Stimulated activated naive CD4-positive, alpha-beta T cell (primary cell): ENCODE results near the gene SIGMAR1.
"Not testable (repeated sequence)": the region's sequence is repeated elsewhere in the genome, so short reads cannot be mapped to it uniquely, and the experiment has no call there.

Experiments used
- DNase-seq, 6 experiments: peaks; one replicate each; lab custom pipeline; 2025; lab: John Stamatoyannopoulos, UW

Gene SIGMAR1

GRCh38 chr9:34654323-34655051, 16.9 kb upstream of the SIGMAR1 start:
- no peak for DNase-seq

- DNase-seq, result no peak
Observed at GRCh38 chr9:34653151-34654072, 15.8 kb upstream of the SIGMAR1 start.

GRCh38 chr9:34652602-34653000, 15.0 kb upstream of the SIGMAR1 start:
- no peak for DNase-seq

GRCh38 chr9:34651876-34652601, 14.5 kb upstream of the SIGMAR1 start, which contains the start of gene IL11RA:
IL11RA (plus strand) TSS chr9:34652185; CDS start chr9:34655218, 3,033 bp downstream.
- DNase-seq, result peak in 1 of 6 experiments; percentile 8

- no peak for DNase-seq
Observed at GRCh38 chr9:34651321-34651720, 13.7 kb upstream of the SIGMAR1 start.

DNA sequence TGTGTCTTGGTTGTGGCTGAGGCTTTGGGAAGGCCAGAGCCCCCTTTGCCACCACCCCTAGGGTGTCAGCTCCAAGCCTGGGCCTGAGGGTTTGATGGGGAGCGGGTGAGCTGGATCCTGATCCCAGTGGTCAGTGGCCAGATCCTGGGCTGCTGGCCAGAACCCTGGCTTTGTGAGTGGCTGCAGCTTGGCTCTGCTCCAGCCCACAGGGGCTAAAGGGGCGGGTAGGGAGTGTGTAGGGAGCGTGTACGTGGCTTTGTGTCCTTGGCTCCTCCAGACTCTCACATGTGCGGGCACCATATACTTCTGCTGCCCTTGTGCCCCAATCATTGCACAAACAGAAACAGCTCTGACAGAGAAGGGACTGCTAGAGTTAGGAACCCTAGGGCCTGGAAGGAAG, 13.2 kb upstream of the SIGMAR1 start:
- DNase-seq, result no peak

GRCh38 chr9:34648673-34649072, 11.1 kb upstream of the SIGMAR1 start:
- DNase-seq, result no peak

GRCh38 chr9:34647651-34648050, 10.1 kb upstream of the SIGMAR1 start:
- no peak for DNase-seq

- no peak for DNase-seq
Observed at GRCh38 chr9:34647084-34647403, 9.5 kb upstream of the SIGMAR1 start.

GRCh38 chr9:34646211-34647083, 8.9 kb upstream of the SIGMAR1 start, which contains the start of gene GALT:
GALT (plus strand) TSS chr9:34646675; CDS start chr9:34646705, 30 bp downstream.
- peak; percentile 83 to 97 (median 91) for DNase-seq

- DNase-seq, result no peak
Observed at GRCh38 chr9:34644766-34645314, 7.3 kb upstream of the SIGMAR1 start.

DNA sequence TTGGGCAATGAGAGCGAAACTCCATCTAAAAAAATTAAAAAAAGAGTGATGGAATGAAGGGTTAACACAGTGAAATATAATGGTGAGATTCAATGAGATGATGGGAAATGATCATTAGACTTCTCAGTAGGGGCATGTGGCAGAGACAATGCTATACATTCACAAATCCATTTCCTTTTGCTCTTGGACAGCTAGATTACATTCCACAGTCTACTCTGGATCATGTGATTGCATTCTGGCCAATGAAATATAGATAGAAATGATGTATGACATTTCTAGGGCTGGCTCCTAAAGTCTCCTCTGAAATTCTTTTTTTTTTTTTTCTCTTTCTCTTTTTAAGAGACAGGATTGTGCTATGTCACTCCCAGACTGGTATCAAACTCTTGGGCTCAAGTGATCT, 5.1 kb upstream of the SIGMAR1 start:
- DNase-seq, result no peak

DNA sequence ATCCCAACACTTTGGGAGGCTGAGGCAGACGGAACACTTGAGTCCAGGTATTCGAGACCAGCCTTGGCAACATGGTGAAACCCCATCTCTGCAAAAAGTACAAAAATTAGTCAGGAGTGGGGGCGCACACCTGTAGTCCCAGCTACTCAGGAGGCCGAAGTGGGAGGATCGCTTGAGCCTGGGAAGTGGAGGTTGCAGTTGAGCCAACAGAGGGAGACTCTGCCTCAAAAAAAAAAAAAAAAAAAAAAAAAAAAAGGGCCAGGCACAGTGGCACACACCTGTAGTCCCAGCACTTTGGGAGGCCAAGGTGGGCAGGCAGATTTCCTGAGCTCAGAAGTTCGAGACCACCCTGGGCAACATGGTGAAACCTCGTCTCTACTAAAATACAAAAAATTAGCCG, 1.7 kb upstream of the SIGMAR1 start:
- DNase-seq, result not testable (repeated sequence)

DNA sequence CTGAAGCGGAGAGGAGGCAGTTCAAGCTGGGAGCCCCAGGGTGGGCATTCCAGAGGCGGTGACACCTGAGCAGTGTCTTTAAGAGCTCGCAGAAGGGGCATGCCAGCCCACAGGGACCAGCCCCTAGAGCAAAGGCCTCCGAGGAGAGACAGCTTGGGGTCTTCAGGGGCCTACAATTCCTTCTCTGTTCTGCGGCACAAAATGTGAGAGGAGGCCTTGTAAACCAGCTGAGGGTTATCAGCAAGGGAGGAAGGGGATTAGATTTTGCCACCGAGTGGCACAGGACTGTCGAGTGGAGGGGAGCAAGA, 505 bp upstream of the SIGMAR1 start:
- no peak for DNase-seq

DNA sequence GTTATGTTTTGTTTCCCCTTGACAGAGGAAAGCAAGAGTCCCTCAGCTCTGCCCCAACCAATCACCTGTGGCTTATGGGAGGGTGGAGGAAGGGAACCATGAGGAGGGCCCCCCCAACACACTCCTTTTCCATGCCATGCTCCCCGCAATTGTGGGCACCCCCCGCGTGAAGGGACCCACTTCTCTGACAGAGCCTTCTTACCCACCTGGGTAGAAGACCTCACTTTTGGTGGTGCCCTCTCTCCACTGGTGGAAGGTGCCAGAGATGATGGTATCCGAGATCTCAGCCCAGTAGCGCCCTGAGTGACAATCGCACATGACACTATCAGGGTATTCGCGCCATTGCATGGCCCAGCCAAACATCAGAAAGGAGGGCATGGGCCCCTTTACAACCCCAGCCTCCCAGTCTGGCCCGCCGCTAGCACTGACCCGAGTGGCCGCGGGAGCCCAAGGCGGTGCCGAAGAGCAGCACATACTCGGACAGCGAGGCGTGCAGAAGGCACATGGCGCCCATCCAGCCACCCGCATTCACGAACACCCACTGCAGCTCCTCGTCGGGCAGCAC, 714 bp downstream of the SIGMAR1 start:
- peak in 1 of 6 experiments; percentile 37 for DNase-seq

DNA sequence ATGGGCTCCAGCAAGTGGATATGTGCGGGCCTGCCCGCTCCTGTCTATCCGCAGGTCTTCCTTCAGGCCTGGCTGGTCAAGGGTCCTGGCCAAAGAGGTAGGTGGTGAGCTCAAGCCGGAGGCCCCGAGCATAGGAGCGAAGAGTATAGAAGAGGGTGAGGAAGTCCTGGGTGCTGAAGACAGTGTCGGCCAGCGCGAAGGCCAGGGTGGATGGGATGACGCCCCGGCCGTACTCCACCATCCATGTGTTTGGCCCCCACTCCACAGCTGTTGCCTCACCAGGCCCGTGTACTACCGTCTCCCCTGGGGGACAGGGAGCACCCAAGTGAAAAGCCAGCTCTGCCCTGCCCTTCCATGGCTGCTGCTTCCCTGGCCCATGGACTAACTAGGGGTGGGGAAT, 2.0 kb downstream of the SIGMAR1 start:
- DNase-seq, result no peak

GRCh38 chr9:34634551-34635248, 2.9 kb downstream of the SIGMAR1 start:
- DNase-seq, result no peak

GRCh38 chr9:34633851-34634550, 3.6 kb downstream of the SIGMAR1 start:
- DNase-seq, result peak; percentile 54 to 79 (median 68)

- no peak for DNase-seq
Observed at GRCh38 chr9:34633166-34633565, 4.4 kb downstream of the SIGMAR1 start.
